Uterus (tissue), 4 donors: Measurements from ENCODE around the gene GNPTAB. TPM values are rescaled to one million over a fixed set of nuclear protein-coding genes. Genes with fewer than 3 reads are reported as not detected.
A peak's percentile ranks its signal among the peaks of the same experiment; 100 is the strongest.

Source experiments
- DNase-seq, 2 donors: peaks; one replicate each; pipeline ENCODE4 v3.0.0-alpha.2; 2019 to 2020
- H3K27ac ChIP-seq, 2 donors: fragments of 200-600 bp; sonication (generic); 1 replicate in 1 of 2; 2 replicates in 1 of 2; pipeline ENCODE4 v1.5.1; 2016 to 2018
- H3K27me3 ChIP-seq, 2 donors: fragments of 200-600 bp; sonication (generic); one replicate each; pipeline ENCODE4 v1.5.1; 2018 to 2019; ENCODE audit warnings: control low read depth in 1 of 2
- H3K36me3 ChIP-seq, 2 donors: fragments of 200-600 bp; sonication (generic); one replicate each; pipeline ENCODE4 v1.5.1; 2019; ENCODE audit warnings: control low read depth in 1 of 2
- H3K4me1 ChIP-seq, 2 donors: fragments of 200-600 bp; sonication (generic); one replicate each; pipeline ENCODE4 v1.5.1; 2018 to 2019; ENCODE audit warnings: control low read depth in 1 of 2
- H3K4me3 ChIP-seq, 2 donors: fragments of 200-600 bp; sonication (generic); 1 replicate in 1 of 2; 2 replicates in 1 of 2; pipeline ENCODE4 v1.5.1; 2018 to 2019; ENCODE audit warnings: mild to moderate bottlenecking in 1 of 2
- H3K9me3 ChIP-seq, 2 donors: fragments of 200-600 bp; sonication (generic); one replicate each; pipeline ENCODE4 v1.5.1; 2019; ENCODE audit warnings: control low read depth in 1 of 2
- POLR2A ChIP-seq, 2 donors: fragments of 450-650 bp; IDR thresholded peaks; one replicate each; pipeline ENCODE4 v1.6.1; 2016; ENCODE audit warnings: antibody characterized with exemption in 2 of 2, mild to moderate bottlenecking in 1 of 2, moderate library complexity in 1 of 2
- intact Hi-C: fragments of 100-400 bp; cut with DNase I; formaldehyde crosslinking; loops from one replicate; pipeline ENCODE4 v1.15.1; 2023; ENCODE audit warnings: low total_unique reads
- total RNA-seq, 4 donors: library from RNA; depleted of rRNA in 3 of 4; stranded (reverse); fragments of >200 nt in 3 of 4; gene quantifications; one replicate each; pipeline versions ENCODE4 v1.1.0 to v1.2.4, GENCODE V29; 2014 to 2023
- TF ChIP-seq, protein P1 (sequence below), 4 experiments: fragments of 200-600 bp in 2 of 4; fragments of 450-650 bp in 2 of 4; sonication (generic) in 2 of 4; IDR thresholded peaks; one replicate each; pipeline ENCODE4 v1.5.1; 2016 to 2019; ENCODE audit warnings: antibody characterized with exemption in 4 of 4, mild to moderate bottlenecking in 2 of 4, moderate library complexity in 1 of 4
- donor health status: DM: yes; HTN: yes; CAD: no.

GNPTAB gene
- total RNA-seq, 4 donors from 2014 or later: 3.8 to 38.7 (median 26.1) TPM

DNA sequence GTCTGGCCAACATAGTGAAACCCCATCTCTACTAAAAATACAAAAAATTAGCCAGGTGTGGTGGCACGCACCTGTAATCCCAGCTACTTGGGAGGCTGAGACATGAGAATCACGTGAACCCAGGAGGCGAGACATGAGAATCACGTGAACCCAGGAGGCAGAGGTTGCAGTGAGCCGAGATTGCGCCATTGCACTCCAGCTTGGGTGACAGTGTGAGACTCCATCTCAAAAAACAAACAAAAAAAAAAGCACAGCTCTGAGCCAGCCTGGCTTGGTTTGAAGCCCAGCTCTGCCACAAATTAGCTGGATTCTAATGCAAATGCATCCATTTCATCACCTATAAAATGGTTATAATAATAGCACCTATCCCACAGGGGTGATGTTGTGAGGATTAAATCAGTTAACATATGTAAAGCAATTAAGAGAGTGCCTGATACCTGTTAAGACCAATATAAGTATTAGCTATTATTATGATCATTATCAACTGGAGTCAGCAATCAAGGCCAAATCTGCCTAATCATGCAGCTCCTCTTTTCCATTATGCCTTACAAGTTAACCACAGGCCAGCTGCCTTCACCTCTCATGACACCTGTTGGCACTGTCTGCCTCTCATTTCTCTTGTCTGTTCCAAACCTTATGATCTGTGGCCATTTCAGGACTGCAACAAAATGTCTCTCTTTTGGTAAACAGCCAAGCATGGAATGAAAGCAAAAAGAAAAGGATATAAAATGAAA lies 2.1 kb downstream of the GNPTAB start:
- DNase-seq: no peak
- H3K4me3 ChIP-seq: no peak overlapping the region
- no peaks in the 10 kb centered on the region for H3K4me1 ChIP-seq
- intact Hi-C loops: no loop called here
- TF ChIP-seq POLR2A (IDR thresholded peaks at IDR 0.05): no peak
- TF ChIP-seq, protein P1, sequence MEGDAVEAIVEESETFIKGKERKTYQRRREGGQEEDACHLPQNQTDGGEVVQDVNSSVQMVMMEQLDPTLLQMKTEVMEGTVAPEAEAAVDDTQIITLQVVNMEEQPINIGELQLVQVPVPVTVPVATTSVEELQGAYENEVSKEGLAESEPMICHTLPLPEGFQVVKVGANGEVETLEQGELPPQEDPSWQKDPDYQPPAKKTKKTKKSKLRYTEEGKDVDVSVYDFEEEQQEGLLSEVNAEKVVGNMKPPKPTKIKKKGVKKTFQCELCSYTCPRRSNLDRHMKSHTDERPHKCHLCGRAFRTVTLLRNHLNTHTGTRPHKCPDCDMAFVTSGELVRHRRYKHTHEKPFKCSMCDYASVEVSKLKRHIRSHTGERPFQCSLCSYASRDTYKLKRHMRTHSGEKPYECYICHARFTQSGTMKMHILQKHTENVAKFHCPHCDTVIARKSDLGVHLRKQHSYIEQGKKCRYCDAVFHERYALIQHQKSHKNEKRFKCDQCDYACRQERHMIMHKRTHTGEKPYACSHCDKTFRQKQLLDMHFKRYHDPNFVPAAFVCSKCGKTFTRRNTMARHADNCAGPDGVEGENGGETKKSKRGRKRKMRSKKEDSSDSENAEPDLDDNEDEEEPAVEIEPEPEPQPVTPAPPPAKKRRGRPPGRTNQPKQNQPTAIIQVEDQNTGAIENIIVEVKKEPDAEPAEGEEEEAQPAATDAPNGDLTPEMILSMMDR (IDR thresholded peaks at IDR 0.05): no peak
- H3K27ac ChIP-seq: no peak overlapping the region
- H3K9me3 ChIP-seq: no peaks in the 10 kb centered on the region
- H3K27me3 ChIP-seq: no peaks in the 10 kb centered on the region
- no peaks in the 10 kb centered on the region for H3K36me3 ChIP-seq

DNA sequence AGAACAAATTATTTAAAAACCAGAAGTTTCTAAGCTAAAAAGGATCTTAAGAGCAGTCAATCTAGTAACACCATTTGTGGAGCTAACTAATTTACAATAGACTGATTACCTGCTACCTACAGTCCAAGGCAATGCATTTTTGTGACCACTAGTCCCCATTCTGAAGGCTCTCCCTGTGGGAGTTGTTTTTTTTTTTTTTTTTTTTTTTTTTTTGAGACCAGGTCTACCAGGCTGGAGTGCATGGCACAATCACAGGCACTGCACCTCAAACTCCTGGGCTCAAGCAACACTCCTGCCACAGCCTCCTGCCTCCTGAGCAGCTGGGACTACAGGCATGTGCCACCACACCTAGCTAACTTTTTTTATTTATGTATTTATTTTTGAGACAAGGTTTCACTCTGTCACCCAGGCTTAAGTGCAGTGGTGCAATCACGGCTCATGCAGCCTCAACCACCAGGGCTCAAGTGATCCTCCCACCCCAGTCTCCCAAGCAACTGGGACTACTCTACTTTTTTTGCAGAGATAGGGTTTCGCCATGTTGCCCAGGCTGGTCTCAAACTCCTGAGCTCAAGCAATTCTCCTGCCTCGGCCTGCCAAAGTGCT lies 3.9 kb downstream of the GNPTAB start:
- intact Hi-C loops: no loop called here

DNA sequence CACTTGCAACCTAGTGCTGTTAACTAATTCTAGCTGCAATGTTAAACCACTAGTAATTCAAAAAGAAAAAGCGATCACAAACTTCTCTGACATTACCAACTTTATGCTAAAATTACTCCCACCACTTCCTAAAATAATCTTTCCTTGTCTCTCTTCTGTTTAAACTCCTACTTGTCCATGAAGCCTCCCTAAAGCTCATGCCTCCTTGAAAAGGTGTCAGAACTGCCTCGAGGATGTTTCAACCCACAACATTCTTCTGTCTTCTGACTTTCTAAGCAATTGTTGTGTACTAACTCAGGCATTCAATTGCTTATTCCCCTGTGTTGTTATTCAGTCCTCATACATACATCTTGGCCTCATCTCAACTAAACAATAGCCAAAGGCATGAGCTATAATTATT lies 5.9 kb downstream of the GNPTAB start:
- TF ChIP-seq, protein P1 (IDR thresholded peaks at IDR 0.05): no peak
- no peak for TF ChIP-seq POLR2A (IDR thresholded peaks at IDR 0.05)
- no peak for DNase-seq
- intact Hi-C loops: no loop called here
- H3K27ac ChIP-seq: peak overlapping the region in 1 of 2 donors; percentile 17
- no peaks in the 10 kb centered on the region for H3K36me3 ChIP-seq
- H3K27me3 ChIP-seq: no peaks in the 10 kb centered on the region
- H3K4me1 ChIP-seq: no peaks in the 10 kb centered on the region
- H3K4me3 ChIP-seq: no peak overlapping the region
- H3K9me3 ChIP-seq: no peaks in the 10 kb centered on the region

More for the DNA sequence above, 3.9 kb downstream of the GNPTAB start:
- Histone ChIP-seq H3K36me3 (no peaks in the 10 kb centered on the region), H3K27ac (no peak overlapping the region), H3K9me3 (no peaks in the 10 kb centered on the region), H3K27me3 (no peaks in the 10 kb centered on the region), H3K4me3 (no peak overlapping the region), H3K4me1 (no peaks in the 10 kb centered on the region)
- TF ChIP-seq POLR2A (IDR thresholded peaks at IDR 0.05): no peak
- TF ChIP-seq, protein P1 (IDR thresholded peaks at IDR 0.05): no peak
- no peak for DNase-seq

DNA sequence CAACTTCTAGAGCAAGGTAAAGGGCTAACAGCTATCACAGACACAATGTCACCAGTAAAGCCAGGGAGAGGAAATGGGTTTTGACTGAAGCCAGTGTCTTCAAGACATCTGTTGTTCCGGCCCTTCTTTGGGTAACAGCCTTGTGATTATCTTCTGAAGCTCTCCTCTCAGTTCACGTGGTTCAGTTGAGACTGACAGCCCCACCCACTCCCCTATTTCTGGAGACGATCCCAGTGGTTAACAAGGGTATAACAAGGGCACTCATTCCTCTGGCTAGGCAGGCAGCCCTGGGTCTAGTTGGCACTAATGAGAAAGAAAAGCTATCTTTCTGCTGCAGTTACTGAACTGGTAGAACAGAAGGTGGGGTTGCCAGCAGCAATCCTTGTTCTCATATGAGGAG lies 6.9 kb downstream of the GNPTAB start:
- intact Hi-C loops: no loop called here
- Histone ChIP-seq H3K27me3 (no peaks in the 10 kb centered on the region), H3K4me1 (no peaks in the 10 kb centered on the region), H3K27ac (no peak overlapping the region), H3K9me3 (no peaks in the 10 kb centered on the region), H3K36me3 (no peaks in the 10 kb centered on the region), H3K4me3 (no peak overlapping the region)
- DNase-seq: peak in 1 of 2 donors; percentile 18
- TF ChIP-seq, protein P1 (IDR thresholded peaks at IDR 0.05): no peak
- TF ChIP-seq POLR2A (IDR thresholded peaks at IDR 0.05): no peak

DNA sequence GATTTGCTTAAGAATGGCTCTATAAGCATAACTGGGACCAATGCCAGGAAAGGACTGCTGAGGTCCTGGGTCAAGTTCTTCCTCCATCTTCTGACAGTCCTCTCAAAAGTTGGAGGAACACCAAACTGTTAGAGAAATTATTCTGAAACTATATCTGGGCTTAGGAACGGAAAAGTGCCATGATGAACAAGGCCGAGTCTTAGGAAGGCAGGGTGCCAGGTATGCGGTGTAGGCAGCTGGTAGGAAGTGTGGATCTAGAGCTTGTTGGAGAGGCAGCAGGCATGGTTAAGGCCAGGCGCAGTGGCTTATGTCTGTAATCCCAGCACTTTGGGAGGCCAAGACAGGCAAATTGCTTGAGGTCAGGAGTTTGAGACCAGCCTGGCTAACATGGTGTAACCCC lies 7.7 kb downstream of the GNPTAB start:
- Histone ChIP-seq H3K4me3 (no peak overlapping the region), H3K9me3 (no peaks in the 10 kb centered on the region), H3K36me3 (no peaks in the 10 kb centered on the region), H3K27me3 (no peaks in the 10 kb centered on the region), H3K27ac (no peak overlapping the region), H3K4me1 (no peaks in the 10 kb centered on the region)
- intact Hi-C loops: no loop called here
- DNase-seq: no peak
- TF ChIP-seq, protein P1 (IDR thresholded peaks at IDR 0.05): no peak
- TF ChIP-seq POLR2A (IDR thresholded peaks at IDR 0.05): no peak
